Measurements from ENCODE around the gene FBXO10.

DNA sequence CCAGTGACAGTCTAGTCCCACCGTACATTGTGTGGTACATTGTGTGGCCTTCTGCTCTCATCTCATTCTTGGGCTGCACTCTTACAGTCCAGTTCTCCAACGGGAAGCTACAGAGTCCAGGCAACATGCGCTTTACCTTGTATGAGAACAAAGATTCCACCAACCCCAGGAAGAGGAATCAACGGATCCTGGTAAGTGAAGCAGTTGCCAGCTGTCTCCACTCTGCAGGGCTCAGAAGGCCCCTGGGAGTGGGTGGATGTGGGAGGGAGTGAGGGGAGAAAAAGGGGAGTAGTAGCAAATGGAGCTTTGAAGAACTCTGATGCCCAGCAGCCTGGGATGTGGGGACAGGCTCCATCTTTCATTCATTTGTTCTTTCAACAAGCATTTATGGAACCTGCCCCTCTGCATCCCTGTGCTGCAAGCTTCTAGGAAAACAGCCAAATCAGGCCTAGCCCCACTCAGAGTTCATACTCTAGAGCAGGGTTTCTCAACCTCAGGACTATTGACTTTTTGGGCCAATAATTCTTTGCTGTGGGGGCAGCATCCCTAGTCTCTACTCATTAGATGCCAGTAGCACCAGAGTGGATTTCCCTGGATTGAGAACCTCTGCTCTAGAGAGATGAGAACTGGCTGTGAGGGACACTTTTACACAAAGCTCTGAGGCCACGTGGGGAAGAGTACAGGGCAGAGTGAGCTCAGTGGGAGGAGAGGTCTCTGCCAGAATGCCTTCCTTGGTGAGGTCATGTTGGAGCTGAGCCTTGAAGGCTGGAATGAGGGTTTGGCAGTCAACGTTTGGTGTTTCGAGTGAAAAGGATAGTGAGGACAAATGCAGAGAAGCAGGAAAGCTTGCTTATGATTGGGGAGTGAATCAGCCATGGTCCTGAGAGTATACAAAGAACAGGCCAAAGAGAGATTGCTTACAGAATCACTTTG lies 89.3 kb downstream of the FBXO10 start:
- no peak for TF ChIP-seq CTCF (IDR thresholded peaks at IDR 0.05)
- TF ChIP-seq EP300 (IDR thresholded peaks at IDR 0.05): no peak
- TF ChIP-seq POLR2A (IDR thresholded peaks at IDR 0.05): no peak
